AG04449 (cell line): Measurements from ENCODE around the gene IL13RA2.
A peak's percentile ranks its signal among the peaks of the same experiment; 100 is the strongest.

Source experiments
- CTCF ChIA-PET: fragments of 350-600 bp; formaldehyde crosslinking; extraction: SDS; loops from one replicate; lab custom pipeline; 2021; ENCODE audit warnings: antibody characterized with exemption; lab: Yijun Ruan, JAX
- POLR2A ChIA-PET: fragments of 400-600, 350-600 bp; formaldehyde crosslinking; extraction: SDS; loops from one replicate; lab custom pipeline; 2020; ENCODE audit warnings: antibody characterized with exemption, inconsistent platforms; lab: Yijun Ruan, JAX
- DNase-seq: peaks from one replicate; pipeline ENCODE4 v3.0.0-alpha.2; 2010; ENCODE audit warnings: low read depth, low spot score
- H3K4me3 ChIP-seq: 2 replicates; pipeline ENCODE4 v1.5.1; 2011; ENCODE audit warnings: low read depth, mild to moderate bottlenecking, control low read depth, low read length
- CTCF ChIP-seq: IDR thresholded peaks from one replicate; pipeline ENCODE4 v1.5.1; 2011; ENCODE audit warnings: mild to moderate bottlenecking, moderate library complexity, low read length, control low read depth, inconsistent platforms; ENCODE audit not compliant: insufficient read depth; ENCODE audit errors: missing control alignments

Gene IL13RA2

DNA sequence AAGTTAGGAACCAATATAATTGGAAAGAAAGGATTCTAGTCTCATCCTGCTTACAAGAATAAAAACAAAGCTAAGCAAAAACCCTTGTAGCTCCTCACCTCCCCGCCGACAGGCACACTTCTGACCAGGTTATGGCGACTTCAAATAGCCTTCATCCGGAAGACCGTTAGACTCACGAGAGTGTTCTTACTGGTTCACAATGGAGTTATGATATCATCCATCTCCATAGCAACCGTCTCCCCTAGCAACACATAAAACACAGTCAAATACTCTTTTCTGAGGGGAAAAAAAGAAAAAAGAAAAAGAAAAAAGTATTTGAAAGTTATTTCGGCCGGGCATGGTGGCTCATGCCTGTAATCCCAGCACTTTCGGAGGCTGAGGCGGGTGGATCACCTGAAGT, at the start of gene IL13RA2:
Gene IL13RA2, minus strand, starts transcription at position 162 of the 400 bp plus-strand sequence. CDS start 347 bp downstream, outside the sequence.
- no peak for DNase-seq
- no peak within 1 kb of the TSS for H3K4me3 ChIP-seq
- ChIA-PET POLR2A (no interaction called here), CTCF (interaction anchor here (1.0 to 1.6 kb wide), 5 partner anchors 10 to 26 kb away, joined by 3 to 4 read pairs (median 3); no protein-coding TSS in a partner anchor)
- no peak for TF ChIP-seq CTCF

DNA sequence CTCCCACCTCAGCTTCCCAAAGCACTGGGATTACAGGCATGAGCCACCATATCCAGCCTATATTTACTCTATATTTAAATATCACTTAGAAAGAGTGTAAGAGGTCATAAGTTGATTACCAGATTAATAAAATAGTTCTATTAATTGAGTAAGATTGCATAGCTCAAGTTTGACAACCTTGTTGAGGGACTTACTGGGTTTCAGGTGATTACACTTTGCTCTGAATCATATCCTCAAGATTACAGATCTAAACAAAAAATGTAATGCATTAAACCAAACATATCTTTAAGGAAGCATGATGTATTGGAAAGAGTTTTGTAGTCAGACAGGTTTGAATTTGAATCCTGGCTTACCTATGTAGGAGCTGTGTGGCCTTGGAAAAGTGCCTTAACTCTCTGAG, 47.9 kb upstream of the IL13RA2 start:
- no peak overlapping the region for H3K4me3 ChIP-seq
- DNase-seq = no peak
- ChIA-PET CTCF (no interaction called here), POLR2A (no interaction called here)
- no peak for TF ChIP-seq CTCF

GRCh38 chrX:115060013-115060412, 42.6 kb upstream of the IL13RA2 start:
- TF ChIP-seq CTCF = no peak
- DNase-seq = no peak
- no peak overlapping the region for H3K4me3 ChIP-seq
- POLR2A ChIA-PET = no interaction called here
- CTCF ChIA-PET = no interaction called here

- no peak for TF ChIP-seq CTCF
- ChIA-PET CTCF (no interaction called here), POLR2A (no interaction called here)
- peak; percentile 68 for DNase-seq
- H3K4me3 ChIP-seq = no peak overlapping the region
Measured at GRCh38 chrX:115058276-115058675, 40.9 kb upstream of the IL13RA2 start.

- TF ChIP-seq CTCF = no peak
- H3K4me3 ChIP-seq = no peak overlapping the region
- ChIA-PET POLR2A (no interaction called here), CTCF (no interaction called here)
- no peak for DNase-seq
Measured at GRCh38 chrX:115054876-115055275, 37.5 kb upstream of the IL13RA2 start.

DNA sequence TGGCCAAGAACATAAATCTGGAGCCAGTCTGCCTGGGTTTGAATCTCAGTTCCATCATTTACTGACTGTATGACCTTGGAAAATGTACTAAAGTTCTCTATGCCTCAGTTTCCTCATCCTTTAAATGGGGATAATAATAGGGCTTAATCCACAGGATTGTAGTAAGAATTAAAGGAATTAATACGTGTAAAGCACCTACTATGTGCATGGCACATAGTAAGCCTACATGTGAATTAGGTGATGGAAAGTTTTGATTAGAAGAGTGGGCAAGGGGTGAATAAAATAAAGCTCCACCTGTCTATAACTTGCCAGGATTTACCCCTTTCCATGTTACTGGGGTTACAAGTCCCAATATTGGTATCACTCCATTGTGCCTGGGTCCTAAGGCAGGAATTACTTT, 35.8 kb upstream of the IL13RA2 start:
- H3K4me3 ChIP-seq = no peak overlapping the region
- ChIA-PET POLR2A (no interaction called here), CTCF (no interaction called here)
- no peak for DNase-seq
- TF ChIP-seq CTCF = no peak
